Neural cell (in vitro differentiated cells): ENCODE data around the gene PARVB. TPM values are rescaled to one million over a fixed set of nuclear protein-coding genes. Genes with fewer than 3 reads are reported as not detected.

ENCODE experiments used
- H2AFZ ChIP-seq: fragments of 200-600, 300-800 bp; sonication (generic), shearing (Covaris generic); 2 replicates; pipeline ENCODE4 v1.6.0; 2014; ENCODE audit warnings: low read depth, mild to moderate bottlenecking, antibody characterized with exemption, low read length, moderate library complexity
- H3F3A ChIP-seq: fragments of 200-600 bp; shearing (Covaris generic); 2 replicates; pipeline ENCODE4 v1.6.1; 2016; ENCODE audit warnings: mild to moderate bottlenecking, moderate library complexity, mixed read lengths, antibody characterized with exemption, low read length; ENCODE audit not compliant: insufficient read depth, poor library complexity, severe bottlenecking
- H3K27ac ChIP-seq: fragments of 200-600, 300-800 bp; sonication (generic), shearing (Covaris generic); 2 replicates; pipeline ENCODE4 v1.5.1; 2014; ENCODE audit warnings: mild to moderate bottlenecking, low read length, moderate library complexity
- H3K27me3 ChIP-seq: fragments of 300-800, 200-600 bp; sonication (generic), shearing (Covaris generic); 2 replicates; pipeline ENCODE4 v1.6.0; 2014; ENCODE audit warnings: mild to moderate bottlenecking, low read depth, low read length, moderate library complexity; ENCODE audit not compliant: insufficient read depth
- H3K36me3 ChIP-seq: fragments of 300-800, 200-600 bp; sonication (generic), shearing (Covaris generic); 2 replicates; pipeline ENCODE4 v1.5.1; 2014; ENCODE audit warnings: mild to moderate bottlenecking, antibody characterized with exemption, low read length, moderate library complexity; ENCODE audit not compliant: insufficient read depth
- H3K4me2 ChIP-seq: fragments of 300-800, 200-600 bp; sonication (generic), shearing (Covaris generic); 2 replicates; pipeline ENCODE4 v1.6.0; 2014; ENCODE audit warnings: mild to moderate bottlenecking, low read length
- H3K4me3 ChIP-seq: fragments of 300-800, 200-600 bp; sonication (generic), shearing (Covaris generic); 2 replicates; pipeline ENCODE4 v1.5.1; 2014; ENCODE audit warnings: mild to moderate bottlenecking, low read length, moderate library complexity
- H3K79me2 ChIP-seq: fragments of 200-600 bp; shearing (Covaris generic); replicated peaks from 2 replicates; pipeline ENCODE4 v1.6.0; 2014; ENCODE audit warnings: mild to moderate bottlenecking, low read length, moderate library complexity; ENCODE audit not compliant: insufficient read depth
- H3K9ac ChIP-seq: fragments of 300-800, 200-600 bp; sonication (generic), shearing (Covaris generic); 2 replicates; pipeline ENCODE4 v1.6.1; 2016; ENCODE audit warnings: mild to moderate bottlenecking, low read length, mixed read lengths
- H3K9me2 ChIP-seq: fragments of 200-600 bp; shearing (Covaris generic); 2 replicates; pipeline ENCODE4 v1.6.1; 2016; ENCODE audit warnings: mild to moderate bottlenecking, low read length, mixed read lengths; ENCODE audit not compliant: insufficient read depth
- H3K9me3 ChIP-seq: fragments of 200-600, 300-800 bp; sonication (generic), shearing (Covaris generic); 2 replicates; pipeline ENCODE4 v1.6.1; 2016; ENCODE audit warnings: mild to moderate bottlenecking, mixed run types, low read length, moderate library complexity, mixed read lengths
- H4K20me1 ChIP-seq: fragments of 200-600 bp; shearing (Covaris generic); 2 replicates; pipeline ENCODE4 v1.6.1; 2016; ENCODE audit warnings: mild to moderate bottlenecking, mixed run types; ENCODE audit not compliant: insufficient read depth
- EP300 ChIP-seq: fragments of 450-650 bp; conservative IDR thresholded peaks from 2 replicates; pipeline ENCODE4 v1.6.1; 2014; ENCODE audit warnings: antibody characterized with exemption, mild to moderate bottlenecking, moderate library complexity; ENCODE audit not compliant: poor library complexity, severe bottlenecking
- POLR2AphosphoS5 ChIP-seq: IDR thresholded peaks from 2 replicates; pipeline ENCODE4 v1.6.1; 2012
- RAD21 ChIP-seq: fragments of 450-650 bp; conservative IDR thresholded peaks from 2 replicates; pipeline ENCODE4 v1.6.1; 2014; ENCODE audit warnings: antibody characterized with exemption, mild to moderate bottlenecking, moderate library complexity
- SMC3 ChIP-seq: fragments of 450-650 bp; conservative IDR thresholded peaks from 2 replicates; pipeline ENCODE4 v1.6.1; 2014; ENCODE audit warnings: antibody characterized with exemption, mild to moderate bottlenecking, moderate library complexity; ENCODE audit not compliant: poor library complexity
- polyA plus RNA-seq: library from polyadenylated mRNA; depleted of rRNA; stranded (reverse); fragments of >200 nt; gene quantifications from 2 replicates; pipeline ENCODE4 v1.2.3, GENCODE V29; 2014
- TF ChIP-seq, protein P1 (sequence below): IDR thresholded peaks from 2 replicates; pipeline ENCODE4 v1.6.1; 2012; ENCODE audit warnings: borderline replicate concordance
- TF ChIP-seq, protein P2 (sequence below): fragments of 450-650 bp; IDR thresholded peaks from 2 replicates; pipeline ENCODE4 v1.5.1; 2014; ENCODE audit warnings: antibody characterized with exemption, mild to moderate bottlenecking, moderate library complexity; ENCODE audit not compliant: poor library complexity, severe bottlenecking

The PARVB gene
- polyA plus RNA-seq, 1 donor from 2014 or later, result 1.2 TPM

DNA sequence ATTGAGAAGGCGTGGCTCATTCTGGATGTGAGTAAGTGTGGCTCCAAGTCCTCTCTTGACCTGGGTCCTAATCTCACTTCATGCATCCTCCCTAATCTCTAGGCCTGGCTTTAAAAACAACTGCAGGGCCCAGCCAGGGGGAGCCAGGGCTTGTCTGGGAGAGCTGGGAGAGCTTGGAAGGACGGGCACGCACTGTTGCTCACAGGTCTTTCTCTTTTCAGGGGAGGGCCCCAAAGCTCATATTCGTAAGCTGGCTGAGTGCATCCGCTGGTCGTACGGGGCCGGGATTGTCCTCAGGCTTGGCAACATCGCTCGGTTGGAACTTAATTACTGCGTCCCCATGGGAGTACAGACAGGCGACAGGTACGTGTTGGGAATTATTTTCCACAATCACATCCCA lies 34.1 kb upstream of the PARVB start:
- Histone ChIP-seq H3K9ac (no peak overlapping the region), H3K4me3 (no peak overlapping the region), H3K79me2 (no peaks in the 10 kb centered on the region), H3K27me3 (no peaks in the 10 kb centered on the region), H3K9me3 (no peaks in the 10 kb centered on the region), H3K9me2 (no peaks in the 10 kb centered on the region), H3F3A (no peaks in the 10 kb centered on the region), H3K4me2 (no peak overlapping the region), H3K36me3 (peaks cover 8% of the 10 kb centered on the region), H4K20me1 (no peaks in the 10 kb centered on the region), H3K27ac (no peak overlapping the region), H2AFZ (no peak overlapping the region)
- TF ChIP-seq EP300 (no peak), RAD21 (no peak), SMC3 (no peak), POLR2AphosphoS5 (no peak)
- TF ChIP-seq, protein P1, sequence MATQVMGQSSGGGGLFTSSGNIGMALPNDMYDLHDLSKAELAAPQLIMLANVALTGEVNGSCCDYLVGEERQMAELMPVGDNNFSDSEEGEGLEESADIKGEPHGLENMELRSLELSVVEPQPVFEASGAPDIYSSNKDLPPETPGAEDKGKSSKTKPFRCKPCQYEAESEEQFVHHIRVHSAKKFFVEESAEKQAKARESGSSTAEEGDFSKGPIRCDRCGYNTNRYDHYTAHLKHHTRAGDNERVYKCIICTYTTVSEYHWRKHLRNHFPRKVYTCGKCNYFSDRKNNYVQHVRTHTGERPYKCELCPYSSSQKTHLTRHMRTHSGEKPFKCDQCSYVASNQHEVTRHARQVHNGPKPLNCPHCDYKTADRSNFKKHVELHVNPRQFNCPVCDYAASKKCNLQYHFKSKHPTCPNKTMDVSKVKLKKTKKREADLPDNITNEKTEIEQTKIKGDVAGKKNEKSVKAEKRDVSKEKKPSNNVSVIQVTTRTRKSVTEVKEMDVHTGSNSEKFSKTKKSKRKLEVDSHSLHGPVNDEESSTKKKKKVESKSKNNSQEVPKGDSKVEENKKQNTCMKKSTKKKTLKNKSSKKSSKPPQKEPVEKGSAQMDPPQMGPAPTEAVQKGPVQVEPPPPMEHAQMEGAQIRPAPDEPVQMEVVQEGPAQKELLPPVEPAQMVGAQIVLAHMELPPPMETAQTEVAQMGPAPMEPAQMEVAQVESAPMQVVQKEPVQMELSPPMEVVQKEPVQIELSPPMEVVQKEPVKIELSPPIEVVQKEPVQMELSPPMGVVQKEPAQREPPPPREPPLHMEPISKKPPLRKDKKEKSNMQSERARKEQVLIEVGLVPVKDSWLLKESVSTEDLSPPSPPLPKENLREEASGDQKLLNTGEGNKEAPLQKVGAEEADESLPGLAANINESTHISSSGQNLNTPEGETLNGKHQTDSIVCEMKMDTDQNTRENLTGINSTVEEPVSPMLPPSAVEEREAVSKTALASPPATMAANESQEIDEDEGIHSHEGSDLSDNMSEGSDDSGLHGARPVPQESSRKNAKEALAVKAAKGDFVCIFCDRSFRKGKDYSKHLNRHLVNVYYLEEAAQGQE, result no peak
- TF ChIP-seq, protein P2, sequence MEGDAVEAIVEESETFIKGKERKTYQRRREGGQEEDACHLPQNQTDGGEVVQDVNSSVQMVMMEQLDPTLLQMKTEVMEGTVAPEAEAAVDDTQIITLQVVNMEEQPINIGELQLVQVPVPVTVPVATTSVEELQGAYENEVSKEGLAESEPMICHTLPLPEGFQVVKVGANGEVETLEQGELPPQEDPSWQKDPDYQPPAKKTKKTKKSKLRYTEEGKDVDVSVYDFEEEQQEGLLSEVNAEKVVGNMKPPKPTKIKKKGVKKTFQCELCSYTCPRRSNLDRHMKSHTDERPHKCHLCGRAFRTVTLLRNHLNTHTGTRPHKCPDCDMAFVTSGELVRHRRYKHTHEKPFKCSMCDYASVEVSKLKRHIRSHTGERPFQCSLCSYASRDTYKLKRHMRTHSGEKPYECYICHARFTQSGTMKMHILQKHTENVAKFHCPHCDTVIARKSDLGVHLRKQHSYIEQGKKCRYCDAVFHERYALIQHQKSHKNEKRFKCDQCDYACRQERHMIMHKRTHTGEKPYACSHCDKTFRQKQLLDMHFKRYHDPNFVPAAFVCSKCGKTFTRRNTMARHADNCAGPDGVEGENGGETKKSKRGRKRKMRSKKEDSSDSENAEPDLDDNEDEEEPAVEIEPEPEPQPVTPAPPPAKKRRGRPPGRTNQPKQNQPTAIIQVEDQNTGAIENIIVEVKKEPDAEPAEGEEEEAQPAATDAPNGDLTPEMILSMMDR, result no peak

DNA sequence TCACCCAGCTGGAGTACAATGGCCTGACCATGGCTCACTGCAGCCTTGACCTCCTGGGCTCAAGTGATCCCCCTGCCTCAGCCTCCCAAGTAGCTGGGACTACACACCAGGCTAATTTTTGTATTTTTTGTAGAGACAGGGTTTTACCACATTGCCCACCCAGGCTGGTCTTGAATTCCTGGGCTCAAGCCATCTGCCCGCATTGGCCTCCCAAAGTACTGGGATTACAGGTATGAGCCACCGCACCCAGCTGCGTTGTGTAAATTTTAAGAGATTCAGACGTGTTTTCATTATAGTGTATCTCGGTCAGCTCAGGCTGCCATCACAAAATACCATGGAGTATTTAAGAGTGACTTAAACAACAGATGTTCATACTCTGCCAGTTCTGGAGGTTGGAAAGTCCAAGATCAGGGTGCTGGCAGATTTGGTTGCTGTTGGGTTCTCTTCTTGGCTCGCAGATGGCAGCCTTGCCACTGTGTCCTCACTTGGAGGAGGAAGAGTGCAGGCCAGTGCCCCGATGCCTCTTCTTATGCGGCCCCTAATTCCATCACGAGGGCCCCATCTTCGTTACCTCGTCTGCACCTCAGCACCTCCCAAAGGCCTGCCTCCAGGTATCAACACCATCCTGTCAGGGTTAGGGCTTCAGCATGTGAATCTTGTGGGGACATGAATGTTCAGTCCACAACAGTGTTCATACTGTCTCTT lies 32.6 kb upstream of the PARVB start:
- Histone ChIP-seq H3K9me3 (no peaks in the 10 kb centered on the region), H3K27me3 (no peaks in the 10 kb centered on the region), H3F3A (no peaks in the 10 kb centered on the region), H4K20me1 (no peaks in the 10 kb centered on the region), H3K36me3 (peaks cover 8% of the 10 kb centered on the region), H3K9me2 (no peaks in the 10 kb centered on the region), H3K4me3 (no peak overlapping the region), H2AFZ (no peak overlapping the region), H3K9ac (no peak overlapping the region), H3K27ac (no peak overlapping the region), H3K4me2 (no peak overlapping the region), H3K79me2 (no peaks in the 10 kb centered on the region)
- TF ChIP-seq, protein P2, result no peak
- TF ChIP-seq, protein P1, result no peak
